Stimulated activated CD4-positive, alpha-beta T cell treated with anti-CD3 and anti-CD28 coated beads, Interleukin-4, amount 100 ng/mL, for 1 hour (primary cell): ENCODE results near the gene MDH1B.

Source experiments
- DNase-seq: peaks from one replicate; pipeline ENCODE4 v3.0.0-alpha.2; 2020

The MDH1B gene

GRCh38 chr2:206693399-206694137, 71.6 kb downstream of the MDH1B start:
- no peak for DNase-seq

- no peak for DNase-seq
Measured at GRCh38 chr2:206692971-206693370, 72.2 kb downstream of the MDH1B start.

- no peak for DNase-seq
Measured at GRCh38 chr2:206688990-206689389, 76.1 kb downstream of the MDH1B start.

GRCh38 chr2:206688453-206688852, 76.7 kb downstream of the MDH1B start:
- no peak for DNase-seq
